Endothelial cell of umbilical vein (primary cell): ENCODE measurements around the gene SLC17A9. TPM values are rescaled to one million over a fixed set of nuclear protein-coding genes. Genes with fewer than 3 reads are reported as not detected.

ENCODE experiments used
- BruUV-seq: library from RNA; stranded (reverse); fragments of 400-500 nt; replicated peaks from 2 replicates; lab custom pipeline; 2021; lab: Mats Ljungman, UMichigan
- CTCF ChIA-PET: fragments of 300-600, 350-600 bp; sonication (Branson Sonifier 250); formaldehyde crosslinking; loops from one replicate; lab custom pipeline; 2021; ENCODE audit warnings: antibody characterized with exemption, inconsistent platforms; lab: Charles Lee
- POLR2A ChIA-PET: fragments of 300-600, 350-600 bp; sonication (Branson Sonifier 250); formaldehyde crosslinking; loops from one replicate; lab custom pipeline; 2021; ENCODE audit warnings: antibody characterized with exemption, inconsistent platforms; lab: Charles Lee
- DNase-seq: peaks from one replicate; pipeline ENCODE4 v3.0.0-alpha.2; 2011; ENCODE audit warnings: low read depth, low spot score
- FAIRE-seq: peaks from 2 replicates; lab custom pipeline; 2011; peaks lifted over from hg19 to GRCh38; lab: Jason Lieb, UNC
- H2AFZ ChIP-seq: 2 replicates; pipeline ENCODE4 v1.6.0; 2012; ENCODE audit warnings: low read depth, low read length, control low read depth, inconsistent platforms
- H3K27ac ChIP-seq: 2 replicates; pipeline ENCODE4 v1.5.1; 2011; ENCODE audit warnings: low read depth, mild to moderate bottlenecking, control low read depth, low read length, moderate library complexity; ENCODE audit not compliant: insufficient read depth
- H3K27me3 ChIP-seq, 2 experiments: 2 replicates each; pipeline versions ENCODE4 v1.6.0 to v1.6.1; 2011; ENCODE audit warnings: low read length in 2 of 2, mixed read lengths in 1 of 2; ENCODE audit not compliant: control insufficient read depth in 2 of 2, insufficient read depth in 2 of 2
- H3K36me3 ChIP-seq, 2 experiments: 2 replicates in 1 of 2; 3 replicates in 1 of 2; pipeline ENCODE4 v1.5.1; 2011; ENCODE audit warnings: low read length in 2 of 2, mild to moderate bottlenecking in 1 of 2, moderate library complexity in 1 of 2; ENCODE audit not compliant: control insufficient read depth in 2 of 2, insufficient read depth in 2 of 2; ENCODE audit errors: extremely low read depth in 1 of 2
- H3K4me1 ChIP-seq: 3 replicates; pipeline ENCODE4 v1.5.1; 2011; ENCODE audit warnings: mild to moderate bottlenecking, low read length; ENCODE audit not compliant: control insufficient read depth, insufficient read depth; ENCODE audit errors: extremely low read depth
- H3K4me2 ChIP-seq: 2 replicates; pipeline ENCODE4 v1.6.1; 2011; ENCODE audit warnings: low read length, control low read depth, mixed read lengths; ENCODE audit not compliant: insufficient read depth
- H3K4me3 ChIP-seq, 3 experiments: fragments of 200-600 bp in 1 of 3; sonication (generic), shearing (Covaris generic) in 1 of 3; replicated peaks in 1 of 3; 2 replicates each; pipeline ENCODE4 v1.5.1; 2011 to 2016; ENCODE audit warnings: control low read depth in 3 of 3, low read length in 3 of 3, mild to moderate bottlenecking in 2 of 3, inconsistent platforms in 1 of 3, low read depth in 1 of 3, moderate library complexity in 1 of 3; ENCODE audit not compliant: insufficient read depth in 1 of 3
- H3K79me2 ChIP-seq: 2 replicates; pipeline ENCODE4 v1.6.0; 2012; ENCODE audit warnings: low read length, inconsistent platforms; ENCODE audit not compliant: control insufficient read depth, insufficient read depth
- H3K9ac ChIP-seq: replicated peaks from 2 replicates; pipeline ENCODE3; 2011; ENCODE audit warnings: low read length, control low read depth; ENCODE audit not compliant: insufficient read depth; ENCODE audit errors: extremely low read depth
- H3K9me1 ChIP-seq: replicated peaks from 3 replicates; pipeline ENCODE4 v1.6.0; 2011; ENCODE audit warnings: mild to moderate bottlenecking, low read length; ENCODE audit not compliant: control insufficient read depth, insufficient read depth; ENCODE audit errors: extremely low read depth
- H3K9me3 ChIP-seq: replicated peaks from 2 replicates; pipeline ENCODE4 v1.5.1; 2012; ENCODE audit warnings: low read length, inconsistent platforms; ENCODE audit not compliant: control insufficient read depth, insufficient read depth
- H4K20me1 ChIP-seq: replicated peaks from 2 replicates; pipeline ENCODE3; 2011; ENCODE audit warnings: mild to moderate bottlenecking, low read length; ENCODE audit not compliant: control insufficient read depth, insufficient read depth; ENCODE audit errors: extremely low read depth
- EZH2 ChIP-seq: IDR thresholded peaks from 2 replicates; pipeline ENCODE4 v1.6.1; 2012; ENCODE audit warnings: borderline replicate concordance, low read depth, mild to moderate bottlenecking, moderate library complexity, low read length, inconsistent platforms; ENCODE audit not compliant: severe bottlenecking
- FOS ChIP-seq: IDR thresholded peaks from 2 replicates; pipeline ENCODE4 v1.6.1; 2011; ENCODE audit warnings: mild to moderate bottlenecking, low read length, moderate library complexity, borderline replicate concordance; ENCODE audit not compliant: insufficient read depth
- GATA2 ChIP-seq: IDR thresholded peaks from 2 replicates; pipeline ENCODE4 v1.7.0; 2011; ENCODE audit warnings: low read depth, mild to moderate bottlenecking, moderate library complexity, mixed read lengths, low read length; ENCODE audit not compliant: insufficient read length, insufficient read depth
- JUN ChIP-seq: IDR thresholded peaks from 2 replicates; pipeline ENCODE4 v1.6.1; 2011; ENCODE audit warnings: borderline replicate concordance, low read depth; ENCODE audit not compliant: insufficient read length, insufficient read depth
- MAX ChIP-seq: IDR thresholded peaks from 2 replicates; pipeline ENCODE4 v1.6.1; 2011; ENCODE audit not compliant: insufficient read depth, insufficient read length
- MYC ChIP-seq: IDR thresholded peaks from one replicate; pipeline ENCODE4 v1.6.1; 2011; ENCODE audit warnings: mild to moderate bottlenecking, low read depth, low read length
- POLR2A ChIP-seq: IDR thresholded peaks from 2 replicates; pipeline ENCODE4 v1.6.1; 2012; ENCODE audit warnings: low read depth, mild to moderate bottlenecking, control low read depth, low read length
- POLR2AphosphoS5 ChIP-seq: IDR thresholded peaks from 2 replicates; pipeline ENCODE4 v1.6.1; 2012; ENCODE audit warnings: low read depth, mild to moderate bottlenecking, control low read depth, low read length, moderate library complexity; ENCODE audit not compliant: insufficient read depth
- dilution Hi-C: fragments of 300-500 bp; cut with MboI; formaldehyde crosslinking; loops from one replicate; pipeline ENCODE4 v1.15.0; 2019; ENCODE audit warnings: low sequenced_read_pairs; ENCODE audit not compliant: extremely low pct_ligation_motif_present
- intact Hi-C: fragments of 100-400 bp; cut with micrococcal nuclease; formaldehyde crosslinking; loops from one replicate; pipeline ENCODE4 v1.10.0; 2022
- polyA plus RNA-seq, 4 experiments: library from polyadenylated mRNA; depleted of rRNA in 3 of 4; stranded (reverse) in 3 of 4; unstranded in 1 of 4; fragments of >200 nt; gene quantifications; 2 replicates each; pipeline versions ENCODE4 v1.2.1 to v1.2.3, GENCODE V29; 2011 to 2012; ENCODE audit warnings: missing spikeins in 1 of 4
- total RNA-seq: library from RNA; stranded (reverse); gene quantifications from 2 replicates; pipeline ENCODE4 v1.2.3, GENCODE V29; 2021
- TF ChIP-seq, protein P1 (sequence below), 2 donors: IDR thresholded peaks; 1 replicate in 1 of 2; 2 replicates in 1 of 2; pipeline ENCODE4 v1.5.1; 2011; ENCODE audit warnings: low read length in 2 of 2, mild to moderate bottlenecking in 2 of 2, moderate library complexity in 2 of 2, control low read depth in 1 of 2, inconsistent platforms in 1 of 2, low read depth in 1 of 2; ENCODE audit not compliant: insufficient read depth in 1 of 2; ENCODE audit errors: extremely low read depth in 1 of 2

The SLC17A9 gene
- total and polyA plus RNA-seq, 2 donors (not counting 3 experiments of a cell fraction or from before 2014, with no cell fraction given) = 38.2 to 44.5 TPM

GRCh38 chr20:62955519-62956386 lies 3.2 kb downstream of the SLC17A9 start:
- Histone ChIP-seq H3K36me3 (no peaks in the 10 kb centered on the region), H3K4me2 (no peak overlapping the region), H3K9ac (no peak overlapping the region), H3K79me2 (peaks cover 33% of the 10 kb centered on the region), H3K27ac (no peak overlapping the region), H3K9me1 (no peaks in the 10 kb centered on the region), H3K4me1 (peaks cover 20% of the 10 kb centered on the region), H3K27me3 (no peaks in the 10 kb centered on the region), H2AFZ (no peak overlapping the region), H3K4me3 (no peak overlapping the region), H4K20me1 (no peaks in the 10 kb centered on the region), H3K9me3 (no peaks in the 10 kb centered on the region)
- intact Hi-C loops = no loop called here
- ChIA-PET CTCF (interaction anchor here (0.9 to 2.4 kb wide), 3 partner anchors 17 to 53 kb away, joined by 3 to 16 read pairs (median 3); partner anchors contain the start of gene GID8), POLR2A (no interaction called here)
- DNase-seq (no peak), FAIRE-seq (no peak)
- dilution Hi-C loops = no loop called here
- BruUV-seq = no TSS peak
- TF ChIP-seq MAX = no peak
- TF ChIP-seq, protein P1, sequence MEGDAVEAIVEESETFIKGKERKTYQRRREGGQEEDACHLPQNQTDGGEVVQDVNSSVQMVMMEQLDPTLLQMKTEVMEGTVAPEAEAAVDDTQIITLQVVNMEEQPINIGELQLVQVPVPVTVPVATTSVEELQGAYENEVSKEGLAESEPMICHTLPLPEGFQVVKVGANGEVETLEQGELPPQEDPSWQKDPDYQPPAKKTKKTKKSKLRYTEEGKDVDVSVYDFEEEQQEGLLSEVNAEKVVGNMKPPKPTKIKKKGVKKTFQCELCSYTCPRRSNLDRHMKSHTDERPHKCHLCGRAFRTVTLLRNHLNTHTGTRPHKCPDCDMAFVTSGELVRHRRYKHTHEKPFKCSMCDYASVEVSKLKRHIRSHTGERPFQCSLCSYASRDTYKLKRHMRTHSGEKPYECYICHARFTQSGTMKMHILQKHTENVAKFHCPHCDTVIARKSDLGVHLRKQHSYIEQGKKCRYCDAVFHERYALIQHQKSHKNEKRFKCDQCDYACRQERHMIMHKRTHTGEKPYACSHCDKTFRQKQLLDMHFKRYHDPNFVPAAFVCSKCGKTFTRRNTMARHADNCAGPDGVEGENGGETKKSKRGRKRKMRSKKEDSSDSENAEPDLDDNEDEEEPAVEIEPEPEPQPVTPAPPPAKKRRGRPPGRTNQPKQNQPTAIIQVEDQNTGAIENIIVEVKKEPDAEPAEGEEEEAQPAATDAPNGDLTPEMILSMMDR (IDR thresholded peaks at IDR 0.05; ENCODE audit: extremely low read depth in 1 of 2, insufficient read depth in 1 of 2, low read depth in 1 of 2, low read length in 2 of 2) = no peak
- no peak for TF ChIP-seq POLR2AphosphoS5
- TF ChIP-seq JUN = no peak
- no peak for TF ChIP-seq POLR2A
- no peak for TF ChIP-seq MYC
- TF ChIP-seq EZH2 = no peak
- no peak for TF ChIP-seq FOS
- TF ChIP-seq GATA2 = no peak
